AG08395 (cell line): ENCODE measurements around the gene SLC25A13.
"Not testable (repeated sequence)": the region's sequence is repeated elsewhere in the genome, so short reads cannot be mapped to it uniquely, and the experiment has no call there.

ENCODE experiments used
- DNase-seq: peaks from one replicate; pipeline ENCODE4 v3.0.0; 2012; ENCODE audit warnings: mixed read lengths, low spot score

The SLC25A13 gene, protein sequence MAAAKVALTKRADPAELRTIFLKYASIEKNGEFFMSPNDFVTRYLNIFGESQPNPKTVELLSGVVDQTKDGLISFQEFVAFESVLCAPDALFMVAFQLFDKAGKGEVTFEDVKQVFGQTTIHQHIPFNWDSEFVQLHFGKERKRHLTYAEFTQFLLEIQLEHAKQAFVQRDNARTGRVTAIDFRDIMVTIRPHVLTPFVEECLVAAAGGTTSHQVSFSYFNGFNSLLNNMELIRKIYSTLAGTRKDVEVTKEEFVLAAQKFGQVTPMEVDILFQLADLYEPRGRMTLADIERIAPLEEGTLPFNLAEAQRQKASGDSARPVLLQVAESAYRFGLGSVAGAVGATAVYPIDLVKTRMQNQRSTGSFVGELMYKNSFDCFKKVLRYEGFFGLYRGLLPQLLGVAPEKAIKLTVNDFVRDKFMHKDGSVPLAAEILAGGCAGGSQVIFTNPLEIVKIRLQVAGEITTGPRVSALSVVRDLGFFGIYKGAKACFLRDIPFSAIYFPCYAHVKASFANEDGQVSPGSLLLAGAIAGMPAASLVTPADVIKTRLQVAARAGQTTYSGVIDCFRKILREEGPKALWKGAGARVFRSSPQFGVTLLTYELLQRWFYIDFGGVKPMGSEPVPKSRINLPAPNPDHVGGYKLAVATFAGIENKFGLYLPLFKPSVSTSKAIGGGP

DNA sequence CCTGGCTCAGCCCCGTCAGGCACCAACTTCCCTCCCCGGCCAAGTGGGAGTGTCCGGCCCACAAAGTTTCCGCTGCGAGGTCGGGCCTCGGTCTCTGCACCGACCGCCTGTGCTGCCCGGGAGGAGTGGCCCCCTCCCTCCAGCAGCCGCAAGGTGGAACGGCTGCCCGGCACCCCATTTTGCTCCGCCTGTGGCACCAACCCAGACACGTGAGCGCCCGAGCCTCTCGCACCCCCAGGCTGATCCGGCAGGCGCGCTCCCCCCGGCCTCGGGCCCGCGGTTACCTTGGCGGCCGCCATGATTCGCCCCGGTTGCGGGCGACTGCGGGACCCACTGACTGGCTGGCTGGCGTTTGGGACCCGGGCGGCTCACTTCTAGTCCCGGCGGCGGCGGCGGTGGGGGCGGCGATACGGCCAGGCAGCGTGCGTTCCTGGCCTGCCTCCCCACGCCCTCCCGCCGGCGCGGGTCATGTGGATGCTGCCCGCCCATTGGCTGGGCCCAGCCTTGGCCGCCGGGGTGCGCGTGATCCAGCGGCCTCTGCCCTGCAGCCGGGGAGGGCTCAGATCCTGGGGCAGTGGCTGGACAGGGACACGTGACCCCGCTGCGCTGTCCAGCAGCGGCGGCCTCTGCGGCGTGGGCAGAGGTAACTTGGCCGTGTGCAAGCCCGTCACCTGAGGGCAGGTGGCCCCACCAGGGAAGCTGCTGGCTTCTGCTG is at the start of gene SLC25A13:
TSS of gene SLC25A13 (minus strand) at position 441 of the 715 bp plus-strand sequence. CDS start at position 299, 142 bp downstream.
- peak; percentile 98 for DNase-seq

DNA sequence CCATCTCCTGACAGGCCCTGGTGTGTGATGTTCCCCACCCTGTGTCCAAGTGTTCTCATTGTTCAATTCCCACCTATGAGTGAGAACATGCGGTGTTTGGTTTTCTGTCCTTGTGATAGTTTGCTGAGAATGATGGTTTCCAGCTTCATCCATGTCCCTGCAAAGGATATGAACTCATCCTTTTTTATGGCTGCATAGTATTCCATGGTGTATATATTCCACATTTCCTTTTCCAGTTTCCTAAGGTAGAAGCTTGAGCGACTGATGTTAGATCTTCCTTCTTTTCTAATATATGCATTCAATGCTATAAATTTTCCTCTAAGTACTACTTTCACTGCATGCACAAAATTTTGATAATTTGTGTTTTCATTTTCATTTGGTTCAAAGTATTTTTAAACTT is 44.0 kb upstream of the SLC25A13 start:
- DNase-seq = not testable (repeated sequence)

DNA sequence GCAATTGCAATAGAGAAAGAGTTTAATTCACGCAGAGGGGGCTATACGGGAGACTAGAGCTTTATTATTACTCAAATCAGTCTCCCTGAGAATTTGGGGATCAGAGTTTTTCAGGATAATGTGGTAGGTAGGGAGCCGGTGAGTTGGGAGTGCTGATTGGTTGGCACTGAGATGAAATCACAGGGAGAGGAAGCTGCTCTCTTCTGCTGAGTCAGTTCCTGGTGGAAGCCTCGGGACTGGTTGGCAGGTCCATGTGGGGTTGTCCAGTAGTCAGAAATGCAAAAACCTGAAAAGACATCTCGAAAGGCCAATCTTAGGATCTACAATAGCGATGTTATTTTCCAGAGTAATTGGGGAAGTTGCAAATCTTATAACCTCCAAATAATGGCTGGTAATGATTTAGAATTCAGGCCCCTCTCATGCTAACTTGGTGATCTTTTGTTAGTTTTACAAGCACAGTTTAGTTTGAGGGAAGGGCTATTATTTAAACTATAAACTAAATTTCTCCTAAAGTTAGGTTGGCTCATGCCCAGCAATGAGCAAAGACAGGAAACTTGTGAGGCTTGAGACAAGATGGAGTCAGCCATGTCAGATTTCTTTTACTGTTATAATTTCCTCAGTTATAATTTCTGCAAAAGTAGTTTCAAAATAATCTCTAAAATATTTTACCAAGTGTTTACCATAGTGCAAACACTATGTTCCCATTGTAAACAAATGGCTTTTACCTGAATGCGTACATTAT is 39.4 kb upstream of the SLC25A13 start:
- DNase-seq = no peak

DNA sequence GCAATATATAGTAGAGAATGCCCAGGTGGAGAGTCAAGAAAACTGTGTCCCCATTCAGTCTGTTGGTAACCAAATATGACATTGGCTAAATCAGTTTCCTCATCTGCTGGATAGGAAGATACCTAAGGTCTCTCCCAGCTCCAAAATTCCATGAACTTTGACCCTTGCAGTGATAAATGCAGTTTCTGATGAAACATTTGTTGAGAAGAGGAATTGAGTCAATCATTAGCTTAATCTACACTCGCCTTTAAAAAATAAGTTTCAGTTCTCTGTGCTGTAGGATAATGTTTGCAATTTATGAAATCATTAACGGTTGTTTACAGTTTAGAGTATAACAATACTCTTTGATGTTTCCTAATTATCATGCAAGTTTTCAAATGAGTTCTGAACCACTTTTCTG is 38.0 kb upstream of the SLC25A13 start:
- DNase-seq = no peak

DNA sequence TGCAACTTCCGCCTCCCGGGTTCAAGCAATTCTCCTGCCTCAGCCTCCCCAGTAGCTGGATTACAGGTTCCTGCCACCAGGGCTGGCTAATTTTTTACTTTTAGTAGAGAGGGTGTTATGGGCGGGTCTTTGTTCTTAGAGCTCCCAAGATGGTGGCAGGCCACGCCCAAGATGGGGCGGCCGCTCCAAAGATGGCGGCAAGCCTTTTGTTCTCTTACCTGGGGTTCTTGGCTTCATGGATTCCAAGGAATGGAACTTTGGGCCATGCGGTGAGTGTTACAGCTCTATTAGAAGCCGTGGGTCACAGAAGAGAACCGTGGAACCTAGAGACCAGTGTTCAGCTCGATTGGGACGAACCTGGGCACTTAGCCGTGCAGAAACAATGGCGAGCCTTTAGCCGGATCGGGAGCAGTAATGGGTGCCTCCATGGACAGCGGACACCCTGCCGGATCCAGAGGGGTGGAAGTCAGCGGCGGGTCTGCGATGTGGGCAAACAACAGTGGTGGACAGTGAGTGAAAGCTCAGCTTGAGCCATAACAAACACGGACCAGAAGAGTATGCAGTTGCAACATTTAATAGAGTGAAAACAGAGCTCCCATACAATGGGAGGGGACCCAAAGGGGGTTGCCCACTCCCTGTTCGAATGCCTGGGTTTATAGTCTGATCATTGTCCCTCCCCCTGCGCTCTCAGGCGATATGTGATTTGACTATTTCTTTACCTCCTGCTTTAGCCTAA is 36.5 kb upstream of the SLC25A13 start:
- DNase-seq = not testable (repeated sequence)

DNA sequence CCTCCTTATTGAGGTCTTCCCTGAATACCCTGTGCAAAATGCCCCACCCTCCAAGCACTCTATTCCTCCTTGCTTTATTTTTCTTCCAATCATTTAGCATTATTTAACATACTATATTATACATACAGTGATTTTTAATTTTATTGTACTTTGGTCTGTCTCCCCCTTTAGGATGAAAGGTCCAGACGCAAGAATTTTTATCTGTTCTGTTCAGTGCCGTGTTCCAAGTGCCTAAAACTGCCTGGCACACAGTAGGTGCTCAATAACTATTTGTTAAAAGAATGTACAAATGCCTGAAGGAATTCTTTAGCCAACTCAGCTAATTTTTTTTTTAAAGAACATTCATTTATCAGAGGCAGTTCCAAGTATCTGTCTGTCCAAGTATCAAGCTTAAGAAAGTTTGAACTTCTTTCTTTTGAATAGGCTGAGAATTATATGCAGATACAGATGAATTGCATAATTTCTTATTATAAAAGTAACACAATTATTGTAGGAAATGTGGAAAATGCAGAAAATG is 34.1 kb upstream of the SLC25A13 start:
- DNase-seq = no peak

DNA sequence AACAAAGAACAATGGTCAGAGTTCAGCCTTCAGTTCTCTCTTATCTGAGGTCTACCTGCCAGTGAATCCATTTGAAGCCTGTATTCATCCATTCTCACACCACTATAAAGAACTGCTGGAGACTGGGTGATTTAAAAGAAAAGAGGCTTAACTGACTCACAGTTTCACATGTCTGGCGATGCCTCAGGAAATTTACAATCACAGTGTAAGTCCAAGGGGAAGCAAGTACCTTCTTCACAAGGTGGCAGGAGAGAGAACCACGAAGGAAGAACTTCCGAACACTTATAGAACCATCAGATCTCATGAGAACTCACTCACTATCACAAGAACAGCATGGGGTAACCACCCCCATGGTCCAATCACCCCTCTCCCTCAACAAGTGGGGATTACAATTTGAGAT is 33.0 kb upstream of the SLC25A13 start:
- no peak for DNase-seq

DNA sequence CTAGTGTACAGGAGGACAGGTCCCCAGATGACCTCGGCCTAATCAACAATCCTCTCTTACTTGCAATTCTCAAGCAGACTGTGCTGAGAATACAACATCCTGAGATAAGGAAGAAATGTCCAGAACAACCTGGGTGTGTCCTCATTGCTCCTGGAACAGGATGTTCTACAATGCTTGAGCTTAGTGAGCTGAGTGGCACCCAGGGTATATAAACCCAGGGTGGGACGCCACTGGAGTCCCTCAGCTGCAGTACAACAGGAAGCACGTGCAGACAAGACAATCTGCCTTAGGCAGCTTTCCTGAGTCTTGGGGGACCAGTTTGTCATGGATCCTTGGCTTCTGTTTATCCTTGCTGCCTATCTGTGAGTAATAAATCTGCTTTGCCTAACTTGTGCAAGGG is 27.7 kb upstream of the SLC25A13 start:
- DNase-seq = no peak

DNA sequence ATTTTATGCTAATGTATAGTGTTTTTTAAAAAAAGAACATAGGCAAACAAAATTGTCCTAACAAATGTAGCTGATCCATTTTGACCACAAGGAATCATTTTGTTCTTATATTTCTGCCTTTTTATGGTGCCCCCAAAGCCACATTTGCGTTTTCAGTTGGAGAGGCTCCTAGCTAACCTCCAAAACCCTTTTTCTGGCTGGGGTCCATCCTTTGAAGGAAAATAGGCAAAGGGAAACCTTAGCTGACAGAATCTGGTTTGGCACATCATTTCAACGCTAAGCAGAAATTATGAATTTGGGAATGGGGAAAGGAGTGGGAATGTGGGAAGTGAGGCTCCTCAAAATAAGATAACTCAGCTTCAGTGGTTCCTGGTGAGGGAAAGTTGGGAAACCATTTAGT is 25.6 kb upstream of the SLC25A13 start:
- no peak for DNase-seq

DNA sequence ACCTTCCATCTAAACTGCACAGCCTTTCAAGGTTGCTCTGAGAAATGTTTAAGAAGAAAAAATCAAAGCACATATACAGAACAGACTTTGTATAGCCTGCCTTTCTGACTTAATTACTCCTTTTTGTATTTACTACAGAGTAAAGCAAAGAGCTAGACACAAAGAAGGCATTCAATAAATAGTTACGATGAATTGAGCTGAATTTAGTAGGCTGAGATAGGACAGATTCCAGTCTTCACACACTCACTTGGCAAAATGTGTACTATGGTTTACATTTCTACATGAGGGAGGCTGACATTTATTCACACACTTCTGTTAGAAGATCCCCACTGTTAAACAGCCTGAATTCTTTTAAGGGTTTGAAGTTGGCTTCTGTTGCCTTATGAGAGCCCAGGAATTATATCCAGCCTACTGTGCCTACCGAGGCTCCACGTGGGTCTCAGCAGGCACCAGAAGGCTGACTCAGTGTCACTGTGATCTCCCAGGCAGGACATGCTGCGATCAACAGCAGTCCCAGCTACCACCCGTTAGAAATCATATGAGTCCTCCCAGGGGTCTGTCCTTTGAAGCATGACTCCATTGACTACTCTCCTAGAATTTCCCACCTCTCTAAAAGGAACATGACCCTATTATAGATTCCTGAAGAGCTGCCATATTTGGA is 24.5 kb upstream of the SLC25A13 start:
- DNase-seq = no peak

DNA sequence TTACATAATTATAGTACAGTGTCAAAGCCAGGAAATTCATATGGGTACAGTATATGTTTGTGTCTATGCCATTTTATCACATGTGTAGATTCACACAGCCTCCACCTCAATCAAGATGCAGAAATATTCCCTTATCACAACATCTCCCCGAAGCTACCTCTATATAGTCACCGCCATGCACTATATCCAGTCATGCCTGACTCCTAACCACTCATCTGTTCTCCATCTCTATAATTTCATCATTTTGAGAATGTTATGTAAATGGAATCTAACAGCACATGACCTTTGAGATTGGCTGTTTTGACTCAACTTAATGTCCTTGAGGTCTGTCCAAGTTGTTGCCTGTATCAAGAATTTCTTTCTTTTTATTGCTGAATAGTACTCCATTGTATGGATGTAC is 22.3 kb upstream of the SLC25A13 start:
- no peak for DNase-seq

DNA sequence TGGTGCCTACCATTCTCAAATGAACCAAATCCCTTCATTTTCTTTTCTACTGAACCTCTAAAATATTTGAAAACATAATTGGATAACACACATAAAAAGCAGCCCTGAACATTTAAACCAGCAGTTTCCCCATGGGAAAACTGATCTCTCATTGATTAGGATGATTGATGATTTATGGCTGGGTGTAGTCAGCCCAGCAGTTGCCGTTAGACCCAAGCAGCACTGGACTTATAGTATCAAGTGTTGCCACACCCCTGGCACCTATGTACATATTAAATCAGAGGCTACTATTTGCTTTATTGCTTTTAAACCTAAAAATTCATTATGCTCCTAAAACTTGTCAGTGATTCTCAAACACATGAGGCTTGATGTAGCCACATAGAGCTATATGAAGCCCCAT is 20.2 kb upstream of the SLC25A13 start:
- DNase-seq = no peak

DNA sequence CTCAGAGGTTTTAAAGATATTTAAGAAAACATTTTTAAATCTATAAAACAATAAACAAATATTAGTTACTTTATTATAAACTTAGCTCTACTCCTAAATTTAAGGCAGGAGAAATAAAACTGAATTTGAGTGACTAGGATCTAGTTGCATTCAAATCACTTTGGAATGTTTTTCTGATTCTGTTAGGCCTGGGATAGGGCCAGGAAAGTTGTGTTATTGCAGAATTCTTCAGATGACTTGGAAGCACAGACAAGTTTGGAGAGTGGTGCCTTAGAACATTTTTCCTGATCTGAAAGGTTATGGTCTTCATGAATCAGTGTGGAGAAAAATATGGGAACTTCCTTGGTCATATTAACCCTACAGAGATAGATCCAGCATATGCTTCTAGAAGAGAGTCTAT is 15.6 kb upstream of the SLC25A13 start:
- no peak for DNase-seq

DNA sequence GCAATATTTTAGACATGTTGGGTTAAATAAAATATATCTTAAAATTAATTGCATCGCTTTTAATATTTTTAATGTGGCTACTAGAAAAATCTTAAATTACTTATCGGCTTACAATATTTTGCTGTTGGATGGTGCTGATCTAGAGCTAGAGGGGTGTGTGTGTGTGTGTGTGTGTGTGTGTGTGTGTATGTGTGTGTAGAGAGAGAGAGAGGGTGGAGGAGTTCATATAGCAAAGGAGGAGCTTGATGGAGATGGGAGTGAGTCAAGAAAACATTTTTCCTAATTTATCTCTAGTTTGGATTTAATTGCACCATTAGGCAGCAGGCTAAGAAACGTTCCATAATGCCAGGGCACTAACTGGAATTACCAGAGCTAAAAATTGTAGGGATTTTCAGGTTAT is 10.4 kb upstream of the SLC25A13 start:
- no peak for DNase-seq

DNA sequence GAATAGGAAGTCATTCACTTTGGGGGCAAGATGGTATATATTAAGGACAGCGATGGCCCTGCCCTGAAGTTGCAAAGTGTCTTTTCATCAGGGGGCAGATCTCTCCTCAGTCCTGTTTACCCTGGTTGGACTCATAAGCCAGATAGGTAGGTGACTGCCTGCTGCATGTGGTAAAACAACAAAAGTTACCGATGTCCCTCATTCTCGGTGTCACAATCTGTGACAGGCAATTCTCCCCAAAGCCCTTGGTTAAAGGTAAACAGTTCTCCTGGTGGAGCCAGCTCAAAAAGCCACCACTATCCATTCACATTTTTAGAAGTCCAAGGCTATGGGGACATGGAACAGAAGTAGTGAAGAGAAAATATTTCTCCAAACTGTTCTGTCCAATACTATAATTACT is 9.9 kb upstream of the SLC25A13 start:
- no peak for DNase-seq

DNA sequence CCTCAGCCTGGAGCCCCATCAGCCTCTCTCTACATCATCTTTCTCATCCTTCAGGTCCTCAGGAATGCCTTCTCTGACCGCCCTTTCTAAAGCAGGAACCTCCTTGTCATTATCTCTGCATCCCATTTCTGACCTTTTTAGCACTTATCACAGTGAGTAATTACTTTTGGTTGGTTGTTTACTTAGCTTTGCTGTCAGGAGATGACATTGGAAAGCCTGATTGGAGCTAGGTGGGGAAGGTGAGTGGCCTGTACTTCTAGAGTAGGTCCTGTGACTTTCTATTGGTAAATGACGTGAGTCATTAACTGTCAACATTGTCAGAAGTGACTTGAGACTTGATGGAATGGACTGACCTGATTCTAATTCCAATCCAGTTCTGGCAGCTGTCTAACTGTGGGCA is 9.3 kb upstream of the SLC25A13 start:
- DNase-seq = no peak

DNA sequence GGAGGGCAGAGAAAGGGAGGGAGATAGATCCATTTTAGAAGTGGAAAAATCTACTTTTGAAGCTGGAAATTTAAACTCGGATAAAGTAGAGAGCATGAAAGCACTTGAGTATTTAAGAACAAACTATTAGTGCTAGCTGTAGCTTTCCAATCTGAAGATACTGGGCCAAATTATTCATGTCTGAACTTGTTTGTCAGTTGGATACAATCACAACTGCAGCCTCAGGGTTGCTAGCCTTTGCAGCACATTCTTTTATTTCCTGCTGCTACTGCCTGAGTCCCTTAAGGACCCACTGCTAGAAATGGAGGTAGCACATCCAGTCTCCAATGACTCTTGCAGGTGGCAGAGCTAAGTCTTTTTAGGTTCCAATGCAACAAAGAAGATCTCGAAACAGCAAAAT is 8.3 kb upstream of the SLC25A13 start:
- no peak for DNase-seq

DNA sequence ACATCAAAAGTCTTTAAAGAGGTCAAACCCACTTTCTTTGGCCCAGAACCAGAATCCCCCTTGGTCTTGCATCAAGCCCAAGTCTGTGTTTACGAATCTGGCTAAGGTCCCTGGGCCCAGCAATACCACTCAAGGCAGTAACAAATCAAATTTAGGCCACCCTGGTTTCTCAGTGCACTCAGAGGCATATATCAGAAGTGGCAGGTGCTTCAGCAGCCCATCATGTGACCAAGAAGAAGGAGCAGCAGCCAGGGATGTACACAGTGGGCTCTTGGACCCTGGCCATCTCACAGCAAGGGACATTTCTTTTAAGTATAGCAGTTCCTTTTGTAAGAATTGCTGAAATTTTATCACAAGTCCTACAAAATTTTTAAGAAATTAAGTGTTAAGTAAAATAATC is 7.3 kb upstream of the SLC25A13 start:
- DNase-seq = no peak

DNA sequence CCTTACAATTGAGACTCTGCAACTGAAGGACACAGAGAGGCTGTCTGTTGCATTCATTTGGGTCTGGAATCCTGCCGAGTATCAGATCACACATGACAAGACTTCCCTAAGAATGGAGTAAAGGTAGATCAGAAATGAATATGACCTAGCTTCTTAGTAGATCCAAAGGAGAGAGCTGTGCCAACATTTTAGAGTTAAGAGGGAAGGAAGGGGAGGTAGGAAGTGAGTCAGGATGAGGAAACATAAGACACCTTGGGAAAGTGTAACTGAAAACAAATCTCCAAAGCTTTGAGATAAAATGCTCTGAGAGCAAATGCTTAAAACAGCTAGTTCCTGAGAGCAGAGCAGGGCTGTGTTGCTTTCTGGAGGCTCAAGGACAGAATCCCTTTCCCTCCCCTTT is 6.1 kb upstream of the SLC25A13 start:
- no peak for DNase-seq

DNA sequence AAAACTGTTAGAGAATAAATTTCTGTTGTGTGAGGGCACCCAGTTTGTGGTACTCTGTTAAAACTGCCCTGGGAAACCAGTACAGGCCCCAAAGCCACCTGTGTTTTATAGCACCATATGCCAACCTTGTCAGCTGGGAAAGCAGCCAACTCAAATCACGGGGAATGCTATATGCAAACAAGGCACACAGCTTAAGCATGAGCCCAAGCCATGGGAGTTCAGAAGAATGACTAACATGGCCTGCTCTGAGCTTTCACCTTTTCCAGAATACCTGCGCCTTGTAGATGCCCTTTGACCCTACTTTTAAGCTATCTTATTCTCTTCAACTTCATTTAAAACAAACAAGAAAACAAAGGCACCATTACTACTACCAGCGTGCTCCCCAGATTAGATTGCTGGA is 5.5 kb upstream of the SLC25A13 start:
- DNase-seq = no peak

DNA sequence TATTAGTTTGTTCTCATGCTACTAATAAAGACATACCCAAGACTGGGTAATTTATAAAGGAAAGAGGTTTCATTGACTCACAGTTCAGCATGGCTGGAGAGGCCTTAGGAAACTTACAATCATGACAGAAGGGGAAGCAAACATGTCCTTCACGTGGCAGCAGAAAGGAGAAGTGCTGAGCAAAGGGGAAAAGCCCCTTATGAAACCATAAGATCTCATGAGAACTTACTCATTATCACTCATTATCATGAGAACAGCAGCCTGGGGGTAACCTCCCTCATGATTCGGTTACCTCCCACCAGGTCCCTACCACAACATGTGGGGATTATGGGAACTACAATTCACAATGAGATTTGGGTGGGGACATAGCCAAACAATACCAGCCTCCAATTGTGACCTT is 4.9 kb upstream of the SLC25A13 start:
- not testable (repeated sequence) for DNase-seq
